Measurements from ENCODE around the gene BTF3. TPM values are rescaled to one million over a fixed set of nuclear protein-coding genes. Genes with fewer than 3 reads are reported as not detected.

Gene BTF3
- total and polyA plus RNA-seq, 3 donors from 2014 or later = 232 to 387 (median 277) TPM

DNA sequence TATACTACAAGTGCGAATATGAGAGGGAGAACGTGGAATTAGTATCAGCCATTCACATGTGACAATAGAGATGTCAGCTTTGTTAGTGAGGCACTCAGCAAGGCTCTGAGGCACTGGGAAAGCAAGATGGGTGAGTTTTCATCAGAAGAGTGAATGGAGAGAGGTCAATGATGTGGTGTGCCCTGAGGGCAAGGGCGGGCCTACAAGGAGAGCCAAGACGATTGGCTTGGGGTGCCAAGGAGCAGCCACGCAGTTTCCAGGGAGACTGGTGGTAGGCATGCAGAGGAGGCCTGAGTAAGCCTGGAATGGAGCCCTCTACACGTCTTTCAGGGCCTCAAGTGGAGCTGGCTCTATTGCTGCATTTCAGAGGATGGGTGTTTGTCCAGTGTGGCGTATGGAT, 24.7 kb downstream of the BTF3 start:
- H3K4me1 ChIP-seq = no peaks in the 10 kb centered on the region
- no peaks in the 10 kb centered on the region for H3K27me3 ChIP-seq
- 88 to 94% methylated on average over 7 of the region's 7 CpGs for WGBS, 2 donors
- H3K9me3 ChIP-seq = no peaks in the 10 kb centered on the region
- intact Hi-C loops (cut with DNase I; ENCODE audit: low total_unique reads) = no loop called here
- TF ChIP-seq, protein P1, sequence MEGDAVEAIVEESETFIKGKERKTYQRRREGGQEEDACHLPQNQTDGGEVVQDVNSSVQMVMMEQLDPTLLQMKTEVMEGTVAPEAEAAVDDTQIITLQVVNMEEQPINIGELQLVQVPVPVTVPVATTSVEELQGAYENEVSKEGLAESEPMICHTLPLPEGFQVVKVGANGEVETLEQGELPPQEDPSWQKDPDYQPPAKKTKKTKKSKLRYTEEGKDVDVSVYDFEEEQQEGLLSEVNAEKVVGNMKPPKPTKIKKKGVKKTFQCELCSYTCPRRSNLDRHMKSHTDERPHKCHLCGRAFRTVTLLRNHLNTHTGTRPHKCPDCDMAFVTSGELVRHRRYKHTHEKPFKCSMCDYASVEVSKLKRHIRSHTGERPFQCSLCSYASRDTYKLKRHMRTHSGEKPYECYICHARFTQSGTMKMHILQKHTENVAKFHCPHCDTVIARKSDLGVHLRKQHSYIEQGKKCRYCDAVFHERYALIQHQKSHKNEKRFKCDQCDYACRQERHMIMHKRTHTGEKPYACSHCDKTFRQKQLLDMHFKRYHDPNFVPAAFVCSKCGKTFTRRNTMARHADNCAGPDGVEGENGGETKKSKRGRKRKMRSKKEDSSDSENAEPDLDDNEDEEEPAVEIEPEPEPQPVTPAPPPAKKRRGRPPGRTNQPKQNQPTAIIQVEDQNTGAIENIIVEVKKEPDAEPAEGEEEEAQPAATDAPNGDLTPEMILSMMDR (IDR thresholded peaks at IDR 0.05) = no peak
- TF ChIP-seq POLR2A (IDR thresholded peaks at IDR 0.05) = no peak
- no peak for DNase-seq
- H3K27ac ChIP-seq = no peak overlapping the region
- H3K36me3 ChIP-seq (ENCODE audit: low read depth, missing control alignments) = no peaks in the 10 kb centered on the region
- no peak overlapping the region for H3K4me3 ChIP-seq

DNA sequence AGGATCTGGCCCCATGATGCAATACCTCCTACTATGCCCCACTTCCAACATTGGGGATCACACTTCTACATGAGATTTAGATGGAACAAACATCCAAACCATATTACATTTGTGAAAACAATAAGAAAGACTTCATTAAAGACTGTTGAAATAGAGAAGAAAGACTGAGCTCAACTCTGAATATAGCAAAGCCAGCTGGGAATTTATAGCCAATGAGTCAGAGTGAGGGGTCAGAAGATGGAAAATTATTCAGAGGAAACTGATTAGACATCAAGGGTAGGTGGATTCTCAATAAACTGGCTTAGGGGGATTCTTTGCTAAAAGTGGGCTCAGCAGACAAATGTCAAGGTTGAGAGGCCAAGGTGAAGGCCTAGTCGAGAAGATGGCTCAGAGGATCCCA, 25.6 kb downstream of the BTF3 start:
- H3K4me3 ChIP-seq = no peak overlapping the region
- intact Hi-C loops (cut with DNase I; ENCODE audit: low total_unique reads) = no loop called here
- H3K36me3 ChIP-seq (ENCODE audit: low read depth, missing control alignments) = no peaks in the 10 kb centered on the region
- no peaks in the 10 kb centered on the region for H3K9me3 ChIP-seq
- H3K27me3 ChIP-seq = no peaks in the 10 kb centered on the region
- no peak overlapping the region for H3K27ac ChIP-seq
- WGBS, 2 donors = 57 to 75% methylated on average over 1 of the region's 1 CpG
- no peak for DNase-seq
- no peaks in the 10 kb centered on the region for H3K4me1 ChIP-seq
- no peak for TF ChIP-seq POLR2A (IDR thresholded peaks at IDR 0.05)

DNA sequence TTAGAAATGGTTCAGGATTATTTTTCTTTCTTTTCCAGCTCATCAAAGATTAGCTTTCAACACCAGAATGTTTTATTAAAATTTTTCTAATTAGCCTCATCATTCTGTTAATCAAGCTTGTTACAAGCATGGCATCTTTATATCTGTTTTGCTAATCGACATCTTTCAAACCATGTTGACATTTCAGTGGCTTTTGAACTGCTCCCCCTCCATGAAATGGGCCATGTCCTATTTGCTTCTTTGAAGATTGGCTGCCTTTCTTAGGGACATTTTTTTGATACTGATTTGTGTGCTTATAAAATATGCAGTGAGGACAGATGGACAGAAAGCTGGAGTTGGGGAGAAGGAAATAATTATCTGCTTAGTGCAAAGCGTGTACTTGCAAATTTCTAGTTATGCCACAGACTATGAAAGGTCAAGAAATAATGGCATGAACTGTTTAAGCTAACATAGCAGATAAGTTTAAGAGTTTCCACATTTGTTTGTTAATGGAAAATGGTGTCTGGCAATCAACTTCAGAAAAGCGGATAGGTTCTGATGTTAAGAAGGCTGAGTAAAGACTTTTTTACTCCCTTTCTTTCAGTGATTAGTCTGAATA, 27.5 kb downstream of the BTF3 start:
- intact Hi-C loops (cut with DNase I; ENCODE audit: low total_unique reads) = no loop called here
- H3K4me3 ChIP-seq = no peak overlapping the region
- 73 to 89% methylated on average over 3 of the region's 3 CpGs for WGBS, 2 donors
- no peak overlapping the region for H3K27ac ChIP-seq
- no peaks in the 10 kb centered on the region for H3K9me3 ChIP-seq
- no peaks in the 10 kb centered on the region for H3K36me3 ChIP-seq (ENCODE audit: low read depth, missing control alignments)
- DNase-seq = no peak
- no peak for TF ChIP-seq POLR2A (IDR thresholded peaks at IDR 0.05)
- TF ChIP-seq, protein P1 (IDR thresholded peaks at IDR 0.05) = no peak
- no peaks in the 10 kb centered on the region for H3K4me1 ChIP-seq
- H3K27me3 ChIP-seq = no peaks in the 10 kb centered on the region

DNA sequence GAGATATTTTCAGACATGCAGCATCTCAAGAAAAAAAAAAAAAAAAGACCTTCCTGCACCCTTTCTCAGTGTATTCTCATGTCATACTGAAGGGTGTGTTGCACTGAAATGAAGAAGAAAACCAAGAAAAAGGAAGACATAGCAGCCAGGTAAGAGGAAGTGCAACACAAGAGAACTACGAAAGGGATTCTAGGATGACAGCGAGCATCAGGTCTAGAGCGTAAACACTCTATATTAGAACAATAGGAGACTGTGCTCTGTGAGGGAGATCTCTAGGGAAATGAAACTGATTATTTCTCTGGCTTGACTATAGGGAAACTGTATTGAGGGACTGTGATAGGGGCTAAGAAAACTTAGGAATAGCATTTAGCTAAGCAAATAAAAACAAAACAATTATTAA, 30.0 kb downstream of the BTF3 start:
- Histone ChIP-seq H3K27ac (no peak overlapping the region), H3K27me3 (no peaks in the 10 kb centered on the region), H3K4me3 (no peak overlapping the region), H3K36me3 (ENCODE audit: low read depth, missing control alignments) (no peaks in the 10 kb centered on the region), H3K9me3 (no peaks in the 10 kb centered on the region), H3K4me1 (no peaks in the 10 kb centered on the region)
- TF ChIP-seq POLR2A (IDR thresholded peaks at IDR 0.05) = no peak
- TF ChIP-seq, protein P1 (IDR thresholded peaks at IDR 0.05) = no peak
- intact Hi-C loops (cut with DNase I; ENCODE audit: low total_unique reads) = no loop called here
- WGBS, 2 donors = 72 to 73% methylated on average over 3 of the region's 3 CpGs
- DNase-seq = no peak

DNA sequence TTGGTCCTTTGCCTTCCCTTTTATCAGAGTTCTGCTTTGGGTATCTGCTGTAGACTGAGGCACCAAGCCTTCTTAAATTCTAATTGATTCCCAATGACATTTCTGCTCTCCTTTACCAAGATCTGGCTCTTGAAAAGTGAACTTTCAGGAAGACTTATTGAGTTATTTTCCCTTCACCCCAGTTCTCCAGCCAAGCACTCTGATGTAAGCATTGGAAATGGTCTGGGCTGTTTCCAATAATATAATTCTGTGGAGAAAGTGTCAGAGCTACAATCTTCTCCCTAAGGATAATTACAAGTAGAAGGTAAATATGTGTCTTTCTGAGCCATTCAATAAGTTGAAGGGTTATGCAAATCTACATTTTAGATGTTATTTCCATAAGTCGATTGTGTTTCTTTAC, 30.8 kb downstream of the BTF3 start:
- WGBS, 2 donors = 87 to 93% methylated on average over 1 of the region's 1 CpG
- no peak overlapping the region for H3K4me3 ChIP-seq
- no peak for TF ChIP-seq POLR2A (IDR thresholded peaks at IDR 0.05)
- TF ChIP-seq, protein P1 (IDR thresholded peaks at IDR 0.05) = no peak
- intact Hi-C loops (cut with DNase I; ENCODE audit: low total_unique reads) = no loop called here
- no peaks in the 10 kb centered on the region for H3K9me3 ChIP-seq
- no peaks in the 10 kb centered on the region for H3K36me3 ChIP-seq (ENCODE audit: low read depth, missing control alignments)
- no peak overlapping the region for H3K27ac ChIP-seq
- H3K27me3 ChIP-seq = no peaks in the 10 kb centered on the region
- DNase-seq = no peak
- no peaks in the 10 kb centered on the region for H3K4me1 ChIP-seq

Measured in testis (tissue), 3 donors.